Stimulated activated CD4-positive, alpha-beta T cell treated with anti-CD3 and anti-CD28 coated beads, Interleukin-15, amount 100 ng/mL, for 48 hours (primary cell): Measurements from ENCODE around the gene KRABD2.
A peak's percentile ranks its signal among the peaks of the same experiment; 100 is the strongest.
"Not testable (repeated sequence)": the region's sequence is repeated elsewhere in the genome, so short reads cannot be mapped to it uniquely, and the experiment has no call there.

Experiments
- DNase-seq, 2 donors: peaks; one replicate each; pipeline ENCODE4 v3.0.0-alpha.2; 2020; ENCODE audit warnings: low read depth in 2 of 2

Gene KRABD2

DNA sequence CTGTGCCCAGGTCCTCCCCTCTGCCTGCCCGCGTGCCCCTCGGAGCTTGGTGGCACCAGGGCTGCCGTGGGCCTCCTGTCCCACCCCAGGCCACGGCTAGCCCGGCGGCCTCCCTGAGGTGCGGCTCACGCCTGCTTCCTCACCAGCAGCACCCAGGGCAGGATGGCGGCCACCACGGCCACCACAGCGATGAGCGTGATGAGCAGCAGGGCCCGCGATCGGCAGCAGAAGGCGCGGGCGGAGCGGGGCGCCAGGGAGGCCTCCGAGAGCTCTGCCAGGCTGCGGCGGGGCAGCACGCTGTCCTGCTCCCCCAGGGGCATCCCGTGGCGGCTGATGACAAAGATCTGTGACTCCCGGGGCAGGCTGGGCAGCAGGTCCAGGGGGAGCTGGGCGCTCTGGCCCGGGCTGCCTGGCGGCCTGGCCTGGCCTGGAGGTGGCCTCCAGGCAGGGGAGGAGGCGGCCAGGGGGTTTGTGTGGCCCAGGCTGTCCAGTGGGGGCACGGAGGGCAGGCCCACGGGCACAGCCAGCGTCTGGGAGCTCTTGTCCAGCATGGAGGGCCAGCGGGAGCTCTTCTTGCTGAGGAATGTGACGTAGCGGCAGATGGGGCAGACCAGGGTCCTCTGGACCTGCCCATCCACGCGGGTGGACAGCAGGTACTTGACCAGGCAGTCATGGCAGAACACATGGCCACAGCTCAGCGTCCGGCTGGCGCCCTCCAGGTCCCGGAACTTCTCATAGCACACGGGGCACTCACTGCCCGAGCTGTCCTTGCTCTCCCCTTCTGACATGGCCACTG, 16.4 kb upstream of the KRABD2 start:
- DNase-seq = no peak

DNA sequence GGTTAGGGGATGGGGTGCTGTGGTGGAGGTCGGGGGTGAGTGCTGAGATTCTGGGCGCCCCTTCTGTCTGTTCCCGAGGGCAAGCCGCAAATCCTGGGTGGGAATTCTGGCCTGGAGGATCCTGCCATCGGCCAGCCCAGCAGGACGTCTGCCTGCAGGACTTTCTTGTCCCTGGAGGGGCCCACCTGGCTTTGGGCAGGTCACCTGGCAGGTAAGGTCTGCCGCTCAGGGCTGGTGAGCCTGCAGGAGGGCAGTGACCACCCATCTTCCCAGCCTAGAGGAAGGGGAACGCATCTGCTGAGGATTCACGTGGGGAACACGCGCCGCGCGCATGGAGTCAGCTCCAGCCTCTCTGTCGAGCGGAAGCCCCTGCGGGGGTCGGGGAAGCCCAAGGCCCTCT, 15.8 kb upstream of the KRABD2 start:
- DNase-seq = no peak

DNA sequence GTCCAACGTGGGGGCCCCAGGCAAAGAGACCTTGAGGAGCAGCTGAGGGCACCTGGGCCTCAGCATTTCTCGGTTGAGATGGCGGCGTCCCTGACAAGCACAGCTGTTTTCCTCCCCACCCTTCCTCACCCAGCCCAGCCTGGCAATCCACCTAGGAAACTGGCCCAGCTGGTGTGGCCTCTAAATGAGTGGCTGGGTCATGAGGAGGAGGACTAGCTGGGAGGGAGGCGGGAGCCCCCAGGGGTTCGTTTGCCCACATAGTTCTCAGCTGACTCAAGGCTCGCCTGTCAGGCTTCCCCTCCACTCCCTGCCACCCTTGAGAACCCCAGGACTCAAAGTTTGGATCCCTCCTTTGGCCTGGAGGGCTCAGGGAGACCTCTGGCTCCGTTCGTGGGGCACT, 15.2 kb upstream of the KRABD2 start:
- DNase-seq = no peak

DNA sequence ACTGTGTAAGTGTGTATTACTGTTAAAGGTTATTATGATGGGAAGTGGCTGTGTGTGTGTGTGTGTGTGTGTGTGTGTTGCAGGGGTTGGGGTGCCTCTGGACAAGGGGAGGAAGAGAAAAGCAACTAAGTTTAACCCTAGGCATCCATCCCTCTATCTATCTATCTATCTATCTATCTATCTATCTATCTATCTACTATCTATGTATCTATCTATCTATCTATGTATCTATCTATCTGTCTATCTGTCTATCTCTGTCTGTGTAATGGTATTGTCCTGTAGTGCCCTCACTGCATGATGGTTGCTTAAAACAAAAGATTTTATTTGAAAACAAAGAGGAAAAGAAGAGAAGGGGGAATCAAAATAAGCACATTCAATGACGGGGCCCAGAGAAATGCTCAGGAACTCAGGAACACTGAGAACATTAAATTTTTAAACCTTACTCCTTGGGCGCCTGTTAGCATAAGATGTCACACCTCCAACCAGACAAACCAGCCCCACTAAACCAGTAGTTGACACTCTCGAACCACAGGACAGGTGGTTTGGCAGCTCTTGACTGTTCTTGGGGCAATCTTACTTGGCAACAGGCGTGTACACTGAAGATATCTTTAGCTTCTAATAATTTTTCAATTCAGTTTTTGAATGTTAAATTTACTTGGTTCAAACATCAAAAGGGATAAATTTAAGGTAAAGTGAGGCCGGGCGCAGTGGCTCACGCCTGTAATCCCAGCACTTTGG, 11.6 kb upstream of the KRABD2 start:
- no peak for DNase-seq

DNA sequence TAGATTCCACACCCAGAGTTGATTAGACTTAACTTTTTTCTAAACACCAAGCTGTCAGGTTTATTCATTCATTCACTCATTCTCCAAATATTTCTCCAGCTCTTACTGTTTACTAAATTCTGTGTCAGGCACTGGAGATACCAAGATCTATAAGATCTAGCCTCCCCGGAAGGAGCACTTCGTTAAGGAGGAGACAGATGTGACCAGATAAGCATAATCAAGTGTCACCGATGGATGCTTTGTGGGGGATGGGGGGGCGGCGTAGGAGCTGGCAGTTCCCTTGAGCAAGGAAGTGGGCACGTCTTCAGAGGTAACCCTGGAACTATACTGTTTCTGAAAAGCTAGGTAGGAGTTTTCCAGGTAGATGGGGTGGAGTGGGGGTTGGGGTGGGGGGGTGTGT, 10.3 kb upstream of the KRABD2 start:
- no peak for DNase-seq

DNA sequence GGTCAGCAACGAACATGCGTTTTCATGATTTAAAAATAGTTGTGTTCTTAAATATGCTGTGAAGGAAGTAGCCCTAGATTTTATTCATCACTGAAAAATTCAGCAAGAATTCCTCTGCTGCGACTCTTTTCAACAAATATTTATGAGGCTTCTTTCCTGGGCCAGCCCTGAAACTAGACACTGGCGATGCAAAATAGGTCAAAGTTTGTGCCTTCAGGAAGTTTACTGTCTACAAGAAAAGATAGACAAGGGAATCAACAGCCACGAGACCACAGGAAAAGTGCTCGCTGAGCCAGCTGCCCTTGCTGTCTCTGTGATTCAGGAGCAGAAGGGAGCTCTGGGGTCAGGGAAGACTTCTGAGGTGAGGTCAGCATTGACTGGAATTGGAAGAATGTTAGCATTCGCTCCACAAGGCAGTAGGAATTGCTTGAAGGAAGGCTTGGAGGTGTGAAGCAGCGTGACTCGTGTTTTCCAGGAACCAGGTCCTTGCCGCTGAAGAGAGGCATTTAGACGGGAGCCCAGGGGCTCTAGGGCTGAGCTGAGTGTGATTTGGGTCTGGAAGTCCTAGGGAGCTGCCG, 8.4 kb upstream of the KRABD2 start:
- no peak for DNase-seq

DNA sequence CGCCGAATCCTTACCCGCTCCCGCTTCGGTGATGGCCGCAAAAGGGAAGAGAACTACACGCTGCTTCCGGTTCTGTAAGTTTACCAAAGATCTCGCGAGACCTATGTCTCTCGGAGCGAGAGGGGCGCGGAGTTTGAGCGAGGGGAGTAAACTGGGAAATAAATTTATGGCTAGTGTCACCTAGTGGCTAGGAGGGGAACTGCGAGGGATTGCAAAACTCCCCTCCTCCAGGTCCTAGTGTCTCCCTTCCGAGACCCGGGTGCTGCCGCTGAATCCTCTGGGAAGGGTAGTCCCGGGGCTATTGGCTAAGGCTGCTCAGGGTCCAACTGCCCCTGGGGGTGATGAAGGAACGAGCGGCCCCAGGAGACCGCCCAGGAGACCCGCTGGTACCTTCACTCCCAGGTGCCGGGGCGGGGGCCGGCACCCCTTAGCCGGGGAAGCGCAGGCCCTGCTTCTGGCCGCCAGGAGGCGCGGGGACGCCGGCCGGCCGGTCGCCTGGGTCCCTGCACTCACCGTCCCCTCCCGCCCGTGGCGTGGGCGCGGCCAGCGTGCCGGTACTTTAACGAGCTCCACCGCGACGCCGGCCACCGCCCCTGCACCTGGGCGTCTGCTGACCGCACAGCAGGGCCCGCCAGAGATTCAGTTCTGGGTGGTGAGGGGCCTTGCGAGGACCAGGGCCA, 6.8 kb upstream of the KRABD2 start, which contains the start of gene RPL26:
RPL26 (minus strand) TSS at position 51 of the 680 bp plus-strand sequence. CDS start 883 bp downstream, outside the sequence.
- peak; percentile 91 to 93 for DNase-seq

DNA sequence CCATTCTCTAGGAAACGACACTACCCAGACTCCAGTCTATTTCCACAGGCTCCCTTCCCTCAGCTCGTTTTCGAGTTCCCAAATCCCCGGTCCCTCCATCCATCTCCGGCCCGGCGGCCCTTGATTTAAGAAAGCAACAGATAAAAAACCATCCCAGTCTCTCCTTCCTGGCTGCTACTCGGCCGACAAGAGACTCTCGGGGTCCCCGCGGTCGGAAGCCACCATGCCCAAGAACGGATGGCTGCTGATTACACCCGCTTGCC, 6.3 kb upstream of the KRABD2 start:
- DNase-seq = no peak

DNA sequence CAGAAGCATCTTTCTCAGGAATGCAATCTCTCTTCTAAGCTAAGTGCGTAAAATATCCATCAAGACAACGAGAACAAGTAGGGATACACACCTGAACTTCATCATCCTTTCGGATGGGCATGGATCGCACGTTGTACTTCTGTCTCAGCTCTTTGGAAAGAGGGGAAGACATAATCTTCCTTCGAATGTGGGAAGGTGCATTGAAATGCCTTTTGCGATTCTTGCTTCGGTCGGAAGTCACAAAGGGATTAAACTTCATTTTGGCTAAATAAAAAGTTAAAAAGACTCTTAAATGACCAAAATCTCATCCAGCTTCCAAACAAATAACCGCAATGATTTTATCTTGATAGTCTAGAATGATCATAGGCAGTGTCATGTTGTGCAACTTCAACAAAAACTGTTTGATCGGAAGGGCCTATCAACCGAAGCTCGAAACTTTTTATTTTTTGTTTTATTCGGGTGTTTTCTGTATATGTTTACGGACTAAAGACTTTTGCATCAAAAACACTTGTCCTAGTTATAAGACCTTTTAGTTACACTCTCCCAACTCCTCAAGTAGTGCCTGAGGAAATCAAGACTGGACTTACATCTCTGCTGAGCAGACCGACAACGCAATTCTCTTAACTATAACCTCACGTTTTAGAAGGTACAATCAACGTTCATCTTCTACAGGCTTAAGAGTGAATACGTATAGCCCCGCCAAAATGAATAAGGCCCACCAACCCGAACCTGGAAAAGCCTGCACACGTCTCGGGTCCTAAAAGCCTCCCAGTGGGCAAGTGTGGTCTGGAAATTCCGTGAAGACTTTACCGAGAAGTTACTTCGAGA, 5.8 kb upstream of the KRABD2 start:
- no peak for DNase-seq

DNA sequence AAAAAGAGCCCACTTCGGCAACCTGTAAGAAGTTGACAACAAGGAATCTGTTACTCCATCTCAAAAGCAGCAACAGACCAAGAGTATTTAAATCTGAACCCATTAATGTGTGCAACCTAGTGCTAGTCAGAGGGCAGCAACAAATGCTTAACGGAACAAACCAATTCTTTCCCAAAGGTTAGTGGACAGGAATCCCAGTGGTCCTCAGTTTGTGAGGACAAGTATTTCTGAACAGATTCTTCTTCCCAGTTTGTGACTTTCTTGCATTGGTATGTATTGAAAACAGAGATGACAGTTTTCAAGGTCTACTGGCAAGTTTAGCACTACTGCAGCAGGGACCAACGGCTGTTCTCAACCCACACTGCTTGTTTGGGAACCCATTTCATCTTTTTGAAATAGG, 3.5 kb upstream of the KRABD2 start:
- DNase-seq = no peak

DNA sequence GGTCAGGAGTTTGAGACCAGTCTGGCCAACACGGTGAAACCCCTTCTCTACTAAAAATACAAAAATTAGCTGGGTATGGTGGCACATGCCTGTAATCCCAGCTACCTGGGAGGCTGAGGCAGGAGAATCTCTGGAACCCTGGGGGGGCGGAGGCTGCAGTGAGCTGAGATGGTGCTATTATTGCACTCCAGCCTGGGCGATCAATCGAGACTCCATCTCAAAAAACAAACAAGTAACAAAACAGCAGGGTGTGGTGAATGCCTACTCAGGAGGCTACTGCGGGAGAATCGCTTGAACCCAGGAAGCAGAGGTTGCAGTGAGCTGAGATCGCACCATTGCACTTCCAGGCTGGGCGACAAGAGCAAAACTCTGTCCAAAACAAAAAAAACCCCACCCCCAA, 1.6 kb upstream of the KRABD2 start:
- not testable (repeated sequence) for DNase-seq

DNA sequence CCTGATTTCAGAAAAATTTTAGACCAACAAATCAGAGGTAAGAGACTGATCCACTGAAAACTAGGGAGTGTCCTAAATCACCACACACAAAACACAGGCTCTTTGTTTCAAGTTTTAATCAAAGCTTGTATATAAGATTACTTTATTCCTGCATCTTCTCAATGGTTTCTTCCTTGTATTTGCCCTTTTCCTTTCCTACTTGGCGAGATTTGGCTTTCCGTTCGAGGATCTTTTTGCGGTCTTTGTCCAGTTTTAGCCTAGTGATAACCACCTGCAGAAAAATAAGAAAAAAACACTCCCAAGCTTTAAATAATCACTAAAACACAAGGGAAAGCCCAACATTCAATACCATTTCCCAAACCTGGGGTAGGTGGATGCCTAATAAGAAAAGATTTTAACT, 918 bp upstream of the KRABD2 start:
- no peak for DNase-seq

DNA sequence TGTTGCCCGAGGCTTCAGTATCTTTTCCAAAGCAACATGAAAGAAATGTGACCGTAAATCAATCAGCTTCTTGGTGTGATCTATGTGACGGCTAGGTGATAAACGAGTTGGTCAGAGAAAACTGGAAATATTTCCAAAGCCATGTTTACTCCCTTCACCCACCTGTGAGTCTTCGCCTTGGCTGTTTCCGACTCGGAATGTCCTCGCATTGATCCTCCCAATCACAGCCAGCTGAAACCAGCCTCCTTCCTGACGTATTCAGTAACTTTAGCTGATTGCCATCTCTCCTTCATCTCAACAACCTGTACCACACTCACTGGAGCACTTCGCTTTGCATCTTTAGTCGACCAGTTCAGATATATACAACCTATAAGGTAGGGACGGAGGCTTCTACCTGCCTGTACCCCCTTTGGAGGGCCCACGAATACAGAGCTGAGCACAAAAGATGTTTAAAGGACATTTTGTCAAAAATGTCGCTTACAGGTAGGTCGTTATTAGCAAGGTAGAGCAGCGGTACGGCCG, 705 bp downstream of the KRABD2 start:
- no peak for DNase-seq

DNA sequence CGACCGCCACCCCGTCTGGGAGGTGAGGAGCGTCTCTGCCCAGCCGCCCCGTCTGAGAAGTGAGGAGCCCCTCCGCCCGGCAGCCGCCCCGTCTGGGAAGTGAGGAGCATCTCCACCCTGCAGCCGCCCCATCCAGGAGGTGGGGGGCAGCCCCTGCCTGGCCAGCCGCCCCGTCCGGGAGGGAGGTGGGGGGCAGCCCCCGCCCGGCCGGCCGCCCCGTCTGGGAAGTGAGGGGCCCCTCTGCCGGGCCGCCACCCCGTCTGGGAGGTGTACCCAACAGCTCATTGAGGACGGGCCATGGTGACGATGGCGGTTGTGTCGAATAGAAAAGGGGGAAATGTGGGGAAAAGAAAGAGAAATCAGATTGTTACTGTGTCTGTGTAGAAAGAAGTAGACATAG, 2.6 kb downstream of the KRABD2 start:
- DNase-seq = not testable (repeated sequence)

DNA sequence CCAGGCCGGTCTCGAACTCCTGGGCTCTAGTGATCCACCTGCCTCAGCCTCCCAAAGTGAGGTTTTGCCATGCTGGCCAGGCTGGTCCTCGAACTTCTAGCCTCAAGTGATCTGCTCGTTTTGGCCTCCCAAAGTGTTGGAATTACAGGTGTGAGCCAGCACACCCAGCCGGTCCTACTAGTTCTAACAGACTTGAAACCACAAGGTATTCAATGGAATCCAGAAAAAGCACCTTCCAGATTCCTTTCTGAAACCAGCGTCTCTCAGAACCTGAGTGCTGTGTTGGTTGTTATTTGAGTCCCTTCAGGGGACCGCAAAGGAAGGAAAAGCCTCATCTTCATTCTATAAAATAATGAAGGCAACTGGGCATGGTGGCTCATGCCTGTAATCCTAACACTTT, 4.1 kb downstream of the KRABD2 start:
- DNase-seq = no peak

DNA sequence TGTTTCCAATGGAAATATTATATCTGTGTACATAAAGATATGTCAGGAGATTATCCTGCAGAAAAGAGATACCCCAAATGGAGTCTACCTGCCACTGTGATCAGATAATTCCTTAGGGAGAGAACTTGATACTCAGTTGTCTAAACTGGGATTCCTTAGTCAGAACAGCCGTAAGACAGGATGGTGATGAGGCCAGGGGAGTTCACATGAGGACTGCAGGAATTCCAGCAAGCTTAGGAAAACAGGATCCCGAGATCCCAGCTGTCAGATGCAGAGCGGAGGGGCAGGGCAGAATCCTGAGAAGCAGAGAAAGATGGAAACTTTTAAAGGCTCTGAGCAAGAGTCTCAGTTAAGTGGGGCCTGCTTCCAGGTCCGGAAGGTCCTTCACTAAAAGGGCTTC, 4.7 kb downstream of the KRABD2 start:
- DNase-seq = no peak

DNA sequence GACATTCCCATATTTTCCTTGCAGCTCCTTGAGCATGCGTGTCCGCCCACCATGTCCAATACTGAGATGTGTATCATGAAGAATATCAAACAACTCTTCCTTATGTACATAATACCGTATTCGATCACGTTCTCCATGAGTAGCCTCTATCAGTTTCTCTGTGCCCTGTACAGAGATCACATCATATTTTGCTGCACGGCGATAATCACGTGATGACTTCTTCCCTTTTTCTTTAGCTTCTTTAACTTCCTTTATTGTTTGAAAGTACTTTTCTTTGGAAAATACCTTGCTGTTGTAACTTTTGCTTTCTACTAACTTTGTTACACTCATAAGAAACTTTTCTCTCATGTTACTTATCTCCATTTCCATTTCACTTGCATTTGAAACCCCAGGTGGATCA, 6.6 kb downstream of the KRABD2 start:
- no peak for DNase-seq

DNA sequence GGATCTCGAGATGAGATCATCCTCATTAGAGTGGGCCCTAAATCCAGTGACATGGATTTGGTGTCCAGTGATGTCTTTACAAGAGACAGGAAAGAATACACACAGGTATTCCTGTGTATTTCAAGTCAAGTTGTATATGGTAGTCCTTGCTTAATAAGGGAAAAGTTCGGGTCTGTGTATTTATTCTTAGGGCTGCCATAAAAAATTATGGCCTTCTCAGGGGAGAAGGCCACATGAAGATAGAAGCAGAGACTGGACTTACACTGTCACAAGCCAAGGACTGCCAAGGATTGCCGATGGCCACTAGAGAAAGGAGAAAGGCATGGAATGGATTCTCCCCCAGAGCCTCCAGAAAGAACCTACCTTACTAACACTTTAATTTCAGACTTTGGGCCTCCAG, 8.3 kb downstream of the KRABD2 start:
- no peak for DNase-seq

DNA sequence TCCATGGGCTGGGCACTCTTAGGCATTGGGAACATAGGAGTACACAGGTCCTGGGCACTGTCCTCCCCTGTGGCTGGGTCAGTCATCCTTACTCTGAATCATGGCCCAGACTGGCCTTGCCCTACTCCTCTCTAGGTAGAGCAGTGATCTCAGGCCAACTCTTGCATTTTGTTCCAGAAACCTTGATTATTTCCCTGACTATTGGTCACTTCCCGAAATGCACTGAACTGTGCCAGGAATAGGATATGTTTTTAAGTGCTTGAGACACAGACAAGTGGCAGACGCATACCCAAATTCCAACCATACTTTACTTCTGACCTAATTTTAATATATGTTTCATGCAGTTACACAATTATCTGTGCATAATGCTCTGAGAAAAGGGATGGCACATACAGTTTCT, 10.3 kb downstream of the KRABD2 start:
- no peak for DNase-seq

DNA sequence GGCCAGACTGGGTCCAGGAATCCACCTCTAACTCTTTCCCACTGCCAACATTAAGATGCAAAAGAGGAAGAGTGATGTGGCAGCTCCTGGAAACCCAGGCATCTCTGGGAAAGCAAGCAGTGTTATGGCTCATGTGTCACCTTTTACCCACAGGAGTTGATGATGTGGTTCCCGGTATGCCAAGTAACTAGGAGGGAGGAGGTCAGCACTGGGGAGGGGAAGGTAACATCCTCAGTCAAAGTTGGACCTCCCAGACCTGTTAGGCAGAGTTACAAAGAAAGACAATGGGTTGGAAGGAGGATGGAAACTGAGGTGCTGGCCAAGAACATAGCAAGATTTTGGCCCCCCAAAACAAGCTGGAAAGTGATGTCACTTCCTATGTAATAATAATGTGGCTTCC, 11.4 kb downstream of the KRABD2 start:
- DNase-seq = no peak

DNA sequence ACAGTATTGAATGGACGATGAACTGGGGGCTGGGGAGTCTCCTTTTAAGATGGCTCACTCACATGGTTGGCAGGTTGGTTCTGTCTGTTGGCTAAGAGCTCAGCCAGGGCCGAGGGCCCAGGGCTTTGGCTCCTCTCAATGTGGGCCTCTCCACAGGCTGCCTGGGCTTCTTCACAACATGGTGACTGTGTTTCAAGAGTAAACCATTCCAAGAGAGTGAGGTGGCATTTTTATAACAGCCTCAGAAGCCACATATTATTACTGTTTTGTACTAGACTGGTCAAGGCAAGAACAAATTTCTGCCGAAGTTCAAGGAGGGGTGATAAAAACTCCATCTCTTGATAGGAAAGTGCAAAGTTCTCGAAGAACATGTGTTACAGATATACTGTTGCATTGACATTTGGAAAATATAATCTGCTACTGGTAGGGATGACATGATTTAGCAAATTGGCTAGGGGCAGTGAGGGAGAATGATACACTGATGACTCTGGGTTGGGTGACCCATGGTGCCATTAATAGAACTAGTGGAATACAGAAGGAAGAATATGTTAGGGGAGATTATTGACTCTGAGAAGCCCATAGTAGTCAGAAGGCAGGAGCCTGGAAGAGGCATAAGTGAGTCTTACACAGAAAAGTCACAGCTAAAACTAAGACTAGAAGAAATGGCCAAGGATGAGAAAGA, 13.7 kb downstream of the KRABD2 start:
- DNase-seq = no peak
